H1 (cell line): ENCODE data around the gene DELE1. TPM values are rescaled to one million over a fixed set of nuclear protein-coding genes. Genes with fewer than 3 reads are reported as not detected.

Source experiments
- CTCF ChIA-PET: fragments of 300-600 bp; sonication (Branson Sonifier 250); formaldehyde crosslinking; loops from one replicate; lab custom pipeline; 2021; ENCODE audit not compliant: partially characterized antibody; lab: Charles Lee
- POLR2A ChIA-PET: fragments of 300-600 bp; sonication (Branson Sonifier 250); formaldehyde crosslinking; loops from one replicate; lab custom pipeline; 2021; ENCODE audit warnings: inconsistent platforms; ENCODE audit not compliant: partially characterized antibody; lab: Charles Lee
- DNase-seq, 2 experiments: peaks; one replicate each; pipeline versions ENCODE4 v3.0.0 to v3.0.0-alpha.2; 2010 to 2022; ENCODE audit warnings: low spot score in 2 of 2, low read depth in 1 of 2, mixed read lengths in 1 of 2
- FAIRE-seq: peaks from 2 replicates; lab custom pipeline; 2011; peaks lifted over from hg19 to GRCh38; lab: Jason Lieb, UNC
- H2AFZ ChIP-seq: 2 replicates; pipeline ENCODE4 v1.8.1; 2012; ENCODE audit warnings: low read length, inconsistent platforms
- H2AK5ac ChIP-seq: 2 replicates; pipeline ENCODE4 v1.6.1; 2013; ENCODE audit warnings: low read depth, low read length
- H2BK120ac ChIP-seq: replicated peaks from 2 replicates; pipeline ENCODE3; 2013; ENCODE audit warnings: low read depth, low read length, inconsistent platforms
- H2BK12ac ChIP-seq: 2 replicates; pipeline ENCODE4 v1.6.1; 2013; ENCODE audit warnings: low read depth, low read length
- H2BK15ac ChIP-seq: 2 replicates; pipeline ENCODE4 v1.6.1; 2013; ENCODE audit warnings: low read length
- H2BK20ac ChIP-seq: 2 replicates; pipeline ENCODE4 v1.6.1; 2013; ENCODE audit warnings: low read length
- H2BK5ac ChIP-seq: 2 replicates; pipeline ENCODE4 v1.6.1; 2013; ENCODE audit warnings: low read depth, low read length
- H3K14ac ChIP-seq: 2 replicates; pipeline ENCODE4 v1.6.1; 2013; ENCODE audit warnings: inconsistent platforms; ENCODE audit not compliant: insufficient read length
- H3K18ac ChIP-seq: 2 replicates; pipeline ENCODE4 v1.6.1; 2013; ENCODE audit warnings: low read length; ENCODE audit errors: extremely low read depth
- H3K23ac ChIP-seq: 2 replicates; pipeline ENCODE4 v1.6.1; 2013; ENCODE audit warnings: inconsistent platforms; ENCODE audit not compliant: insufficient read length
- H3K23me2 ChIP-seq: 2 replicates; pipeline ENCODE4 v1.6.1; 2013; ENCODE audit warnings: low read depth, low read length
- H3K27ac ChIP-seq: 2 replicates; pipeline ENCODE4 v1.6.1; 2011; ENCODE audit warnings: low read depth, low read length, inconsistent platforms
- H3K27me3 ChIP-seq, 4 experiments: replicated peaks in 1 of 4; 1 replicate in 1 of 4; 2 replicates in 3 of 4; pipeline versions ENCODE4 v1.6.1 to v1.8.1; 2011 to 2013; ENCODE audit warnings: low read length in 3 of 4, mild to moderate bottlenecking in 3 of 4, inconsistent platforms in 2 of 4, mixed read lengths in 2 of 4, moderate library complexity in 1 of 4; ENCODE audit not compliant: control insufficient read depth in 3 of 4, insufficient read depth in 3 of 4; ENCODE audit errors: extremely low read depth in 1 of 4
- H3K36me3 ChIP-seq, 4 experiments: 2 replicates each; pipeline versions ENCODE4 v1.6.1 to v1.8.1; 2011 to 2013; ENCODE audit warnings: mild to moderate bottlenecking in 4 of 4, low read length in 3 of 4, moderate library complexity in 2 of 4, control low read depth in 1 of 4, inconsistent platforms in 1 of 4; ENCODE audit not compliant: insufficient read depth in 4 of 4, control insufficient read depth in 2 of 4
- H3K4ac ChIP-seq: replicated peaks from 2 replicates; pipeline ENCODE3; 2013; ENCODE audit warnings: low read length, low read depth, mixed read lengths, inconsistent platforms; ENCODE audit not compliant: insufficient read length
- H3K4me1 ChIP-seq, 4 experiments: replicated peaks in 1 of 4; 1 replicate in 1 of 4; 2 replicates in 3 of 4; pipeline versions ENCODE4 v1.6.1 to v1.8.1; 2011 to 2013; ENCODE audit warnings: low read length in 3 of 4, inconsistent platforms in 2 of 4, mixed read lengths in 1 of 4; ENCODE audit not compliant: insufficient read depth in 4 of 4, control insufficient read depth in 3 of 4
- H3K4me2 ChIP-seq, 2 experiments: 2 replicates each; pipeline versions ENCODE4 v1.6.1 to v1.8.1; 2011 to 2013; ENCODE audit warnings: low read depth in 2 of 2, low read length in 2 of 2, control low read depth in 1 of 2, inconsistent platforms in 1 of 2, mild to moderate bottlenecking in 1 of 2; ENCODE audit not compliant: insufficient read depth in 1 of 2
- H3K4me3 ChIP-seq, 4 experiments: fragments of 200-600, 300-600 bp in 1 of 4; sonication (generic), shearing (Covaris generic), sonication (Bioruptor Twin) in 1 of 4; 2 replicates each; pipeline versions ENCODE4 v1.5.1 to v1.8.1; 2011 to 2016; ENCODE audit warnings: low read length in 4 of 4, low read depth in 3 of 4, control low read depth in 2 of 4, inconsistent platforms in 2 of 4, mild to moderate bottlenecking in 2 of 4, mixed read lengths in 1 of 4, moderate library complexity in 1 of 4; ENCODE audit not compliant: insufficient read depth in 2 of 4; ENCODE audit errors: extremely low read depth in 1 of 4
- H3K56ac ChIP-seq: replicated peaks from 2 replicates; pipeline ENCODE3; 2013; ENCODE audit warnings: low read depth, mild to moderate bottlenecking, mixed read lengths, low read length, inconsistent platforms; ENCODE audit not compliant: insufficient read length
- H3K79me1 ChIP-seq: 2 replicates; pipeline ENCODE4 v1.6.1; 2013; ENCODE audit warnings: low read depth, low read length, control low read depth
- H3K79me2 ChIP-seq, 2 experiments: 2 replicates each; pipeline versions ENCODE4 v1.6.1 to v1.8.1; 2012 to 2013; ENCODE audit warnings: low read length in 2 of 2, mild to moderate bottlenecking in 2 of 2, inconsistent platforms in 1 of 2; ENCODE audit not compliant: insufficient read depth in 2 of 2, control insufficient read depth in 1 of 2
- H3K9ac ChIP-seq, 4 experiments: replicated peaks in 1 of 4; 1 replicate in 1 of 4; 2 replicates in 3 of 4; pipeline versions ENCODE4 v1.6.1 to v1.8.1; 2011 to 2013; ENCODE audit warnings: low read depth in 3 of 4, low read length in 3 of 4, control low read depth in 2 of 4, mild to moderate bottlenecking in 2 of 4, moderate library complexity in 2 of 4, inconsistent platforms in 1 of 4; ENCODE audit errors: extremely low read depth in 1 of 4
- H3K9me3 ChIP-seq, 2 experiments: 2 replicates each; pipeline versions ENCODE4 v1.6.1 to v1.8.1; 2012 to 2013; ENCODE audit warnings: mild to moderate bottlenecking in 2 of 2, moderate library complexity in 2 of 2, control low read depth in 1 of 2, inconsistent platforms in 1 of 2, low read depth in 1 of 2, low read length in 1 of 2, mixed read lengths in 1 of 2; ENCODE audit not compliant: insufficient read depth in 2 of 2
- H4K20me1 ChIP-seq, 2 experiments: replicated peaks in 1 of 2; 2 replicates each; pipeline versions ENCODE3 to v1.8.1; 2011 to 2013; ENCODE audit warnings: inconsistent platforms in 2 of 2, low read length in 2 of 2, mild to moderate bottlenecking in 1 of 2; ENCODE audit not compliant: insufficient read depth in 2 of 2, control insufficient read depth in 1 of 2
- H4K5ac ChIP-seq: 2 replicates; pipeline ENCODE4 v1.6.1; 2013; ENCODE audit warnings: low read length, low read depth, mixed read lengths, inconsistent platforms; ENCODE audit not compliant: insufficient read length
- H4K8ac ChIP-seq: 2 replicates; pipeline ENCODE4 v1.8.0; 2013; ENCODE audit warnings: mild to moderate bottlenecking, moderate library complexity, low read length, inconsistent platforms; ENCODE audit not compliant: insufficient read depth; ENCODE audit errors: extremely low read depth
- H4K91ac ChIP-seq: replicated peaks from 2 replicates; pipeline ENCODE3; 2013; ENCODE audit warnings: low read length, mixed read lengths, inconsistent platforms; ENCODE audit not compliant: insufficient read length
- CHD2 ChIP-seq: IDR thresholded peaks from 2 replicates; pipeline ENCODE4 v1.6.1; 2012; ENCODE audit warnings: low read length, improper control_type of control experiment
- KDM1A ChIP-seq: fragments of 200-600, 300-600 bp; sonication (generic); IDR thresholded peaks from 2 replicates; pipeline ENCODE4 v1.7.1; 2016; ENCODE audit warnings: mild to moderate bottlenecking, low read length, borderline replicate concordance
- POU5F1 ChIP-seq: IDR thresholded peaks from 2 replicates; pipeline ENCODE4 v1.6.1; 2011; ENCODE audit warnings: low read depth, mild to moderate bottlenecking, low read length, moderate library complexity
- WGBS, 2 experiments: shearing (Covaris generic) in 1 of 2; methylation state at CpG; one replicate each; pipeline versions ENCODE4 v1.1.6 to v1.1.7; 2013 to 2015; ENCODE audit warnings: low lambda C conversion rate in 2 of 2, mixed read lengths in 2 of 2, inconsistent platforms in 1 of 2, low coverage in 1 of 2, missing lambda C conversion rate in 1 of 2; ENCODE audit not compliant: insufficient replicate concordance in 2 of 2, insufficient coverage in 1 of 2, insufficient read length in 1 of 2; ENCODE audit errors: extremely low coverage in 1 of 2, missing lambda C conversion rate in 1 of 2; 5-methylcytosine and 5-hydroxymethylcytosine counted together
- polyA plus RNA-seq, 7 experiments: library from polyadenylated mRNA; depleted of rRNA in 3 of 7; stranded (reverse) in 5 of 7; unstranded in 2 of 7; fragments of >200 nt in 5 of 7; fragments of 200-250 nt in 2 of 7; gene quantifications; 1 replicate in 5 of 7; 2 replicates in 1 of 7; 4 replicates in 1 of 7; pipeline versions ENCODE4 v1.2.1 to v1.2.3, GENCODE V29; 2011 to 2013; ENCODE audit warnings: missing spikeins in 2 of 7, mixed read lengths in 2 of 7
- total RNA-seq: library from RNA; stranded (reverse); fragmentation: NEBNext Ultra II Directional; extraction: Animal tissue kit (Norgen Biotek cat#: 25700); gene quantifications from 2 replicates; pipeline ENCODE4 v1.2.1, GENCODE V29; 2021

The DELE1 gene
- total and polyA plus RNA-seq, 2 of the 8 experiments (the other 6 are each of a cell fraction or from before 2014, with no cell fraction given), result 61.4 to 114 TPM

- H3K18ac ChIP-seq, result no peak overlapping the region
- H3K27me3 ChIP-seq, result no peaks in the 10 kb centered on the region; a peak in 1 of 7 replicates
- H3K4ac ChIP-seq, result no peak overlapping the region
- no peak overlapping the region for H2BK20ac ChIP-seq
- CTCF ChIA-PET, result interaction anchor here (1.0 to 20.8 kb wide), 9 partner anchors 12 to 253 kb away, joined by 3 to 324 read pairs (median 5); partner anchors contain the start of genes PCDH1, PCDH12 and RNF14
- H2BK5ac ChIP-seq, result no peak overlapping the region
- no peak overlapping the region for H3K56ac ChIP-seq
- H3K14ac ChIP-seq, result no peak overlapping the region
- no peak overlapping the region for H2BK120ac ChIP-seq
- DNase-seq, result no peak
- H3K9me3 ChIP-seq, result no peaks in the 10 kb centered on the region
- H3K79me1 ChIP-seq, result no peaks in the 10 kb centered on the region
- no peak overlapping the region for H4K8ac ChIP-seq
- no peaks in the 10 kb centered on the region for H4K20me1 ChIP-seq
- no peak for FAIRE-seq
- H2AFZ ChIP-seq, result no peak overlapping the region
- no peak overlapping the region for H3K4me2 ChIP-seq
- 91% methylated on average over 9 of the region's 9 CpGs; no CpG with 5 or more reads in 1 of the 2 experiments for WGBS, 2 experiments
- H2BK12ac ChIP-seq, result no peak overlapping the region
- H3K23me2 ChIP-seq, result no peaks in the 10 kb centered on the region
- no peak overlapping the region for H2BK15ac ChIP-seq
- no peak overlapping the region for H4K91ac ChIP-seq
- H3K4me1 ChIP-seq, result peaks cover 0 to 10% (median 7%) of the 10 kb centered on the region in 4 experiments; a peak in 5 of 7 replicates
- H3K27ac ChIP-seq, result no peak overlapping the region
- H3K9ac ChIP-seq, result no peak overlapping the region
- no peaks in the 10 kb centered on the region for H3K79me2 ChIP-seq
- H4K5ac ChIP-seq, result no peak overlapping the region
- H3K4me3 ChIP-seq, result no peak overlapping the region
- POLR2A ChIA-PET, result interaction anchor here (0.6 to 9.2 kb wide), 10 partner anchors 11 to 172 kb away, joined by 3 to 121 read pairs (median 5); partner anchors contain the start of genes DELE1, PCDH12 and RNF14
- H2AK5ac ChIP-seq, result no peak overlapping the region
- no peak overlapping the region for H3K23ac ChIP-seq
- peaks cover 2 to 10% (median 6%) of the 10 kb centered on the region in 4 experiments; a peak in 2 of 8 replicates for H3K36me3 ChIP-seq
- TF ChIP-seq POU5F1 (no peak), CHD2 (no peak), KDM1A (no peak)
Observed at GRCh38 chr5:141944076-141944475, 20.4 kb downstream of the DELE1 start.
